ENCODE measurements around the gene C16orf86.

DNA sequence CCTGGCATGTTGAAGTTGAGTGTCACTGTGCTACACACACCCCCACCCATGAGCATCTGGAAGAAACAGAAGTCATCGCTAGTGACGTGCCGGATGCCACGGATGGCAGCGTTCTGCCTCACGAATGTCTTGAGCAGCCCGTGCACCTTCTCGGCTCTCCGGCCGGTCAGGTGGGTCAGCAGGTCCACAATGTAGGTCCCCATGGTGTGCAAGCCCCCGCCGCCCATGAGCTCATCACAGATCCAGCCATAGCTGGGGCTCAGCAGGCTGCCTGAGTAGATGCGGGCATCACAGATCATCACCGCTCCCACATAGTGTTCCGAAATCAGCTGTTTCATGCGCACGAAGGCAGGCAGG, 8.9 kb downstream of the C16orf86 start:
- TF ChIP-seq GATA3 (IDR thresholded peaks at IDR 0.05; ENCODE audit: low read depth, low read length) (no peak), GATA2 (IDR thresholded peaks at IDR 0.05; ENCODE audit: low read depth, low read length) (no peak)

Measured in SH-SY5Y (cell line).